ENCODE measurements around the gene OTOP2.

GRCh38 chr17:74918906-74919305, 5.2 kb upstream of the OTOP2 start:
- TF ChIP-seq CTCF (IDR thresholded peaks at IDR 0.05), result no peak
- no peak for TF ChIP-seq POLR2A (IDR thresholded peaks at IDR 0.05)

Measured in thyroid gland (tissue), 4 donors.